Right hindlimb (tissue), 1 donor: ENCODE data around the gene EVPL.
A peak's percentile ranks its signal among the peaks of the same experiment; 100 is the strongest.

Experiments
- DNase-seq: peaks from one replicate; pipeline ENCODE4 v3.0.0-alpha.2; 2018

Gene EVPL

GRCh38 chr17:76017481-76018339 lies 9.4 kb downstream of the EVPL start:
- no peak for DNase-seq

DNA sequence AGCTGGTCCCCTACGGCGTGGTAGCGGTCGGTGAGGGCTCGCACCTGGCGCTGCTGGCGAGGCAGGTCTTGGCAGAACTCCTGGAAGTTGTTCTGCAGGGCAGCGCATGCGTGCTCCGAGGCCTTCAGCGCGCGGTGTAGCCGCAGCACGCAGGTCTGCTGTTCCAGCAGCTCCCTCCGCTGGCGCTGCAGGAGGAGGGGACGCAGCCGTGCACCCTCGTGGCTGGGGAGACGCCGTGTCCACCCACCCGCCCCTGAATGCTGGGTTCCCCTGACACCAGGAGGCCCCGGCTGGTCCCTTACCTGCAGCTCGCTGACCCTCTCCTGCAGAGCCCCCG lies 12.2 kb downstream of the EVPL start:
- DNase-seq: no peak

- DNase-seq: peak; percentile 75
Observed at GRCh38 chr17:76014100-76014924, 12.8 kb downstream of the EVPL start.

- DNase-seq: no peak
Observed at GRCh38 chr17:76013377-76013932, 13.7 kb downstream of the EVPL start.

DNA sequence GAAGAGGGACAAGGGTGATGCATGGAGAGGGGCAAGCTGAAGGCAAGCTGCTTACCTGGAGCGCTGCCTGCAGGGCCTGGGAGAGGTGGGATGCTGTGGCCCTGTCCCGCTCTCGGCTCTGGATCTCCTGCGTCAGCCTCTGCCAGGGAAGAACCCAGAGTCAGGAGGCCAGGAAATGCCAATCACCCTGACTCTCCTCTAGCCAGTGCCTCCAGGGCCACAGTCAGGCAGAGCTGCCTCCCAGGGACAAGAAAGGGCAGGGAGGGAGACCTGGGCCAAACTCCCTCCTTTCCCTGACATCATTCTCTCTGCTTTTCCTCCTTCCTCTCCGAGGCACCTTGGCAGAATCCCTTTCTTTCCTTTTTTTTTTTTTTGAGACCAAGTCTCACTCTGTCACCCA lies 15.2 kb downstream of the EVPL start:
- DNase-seq: no peak

DNA sequence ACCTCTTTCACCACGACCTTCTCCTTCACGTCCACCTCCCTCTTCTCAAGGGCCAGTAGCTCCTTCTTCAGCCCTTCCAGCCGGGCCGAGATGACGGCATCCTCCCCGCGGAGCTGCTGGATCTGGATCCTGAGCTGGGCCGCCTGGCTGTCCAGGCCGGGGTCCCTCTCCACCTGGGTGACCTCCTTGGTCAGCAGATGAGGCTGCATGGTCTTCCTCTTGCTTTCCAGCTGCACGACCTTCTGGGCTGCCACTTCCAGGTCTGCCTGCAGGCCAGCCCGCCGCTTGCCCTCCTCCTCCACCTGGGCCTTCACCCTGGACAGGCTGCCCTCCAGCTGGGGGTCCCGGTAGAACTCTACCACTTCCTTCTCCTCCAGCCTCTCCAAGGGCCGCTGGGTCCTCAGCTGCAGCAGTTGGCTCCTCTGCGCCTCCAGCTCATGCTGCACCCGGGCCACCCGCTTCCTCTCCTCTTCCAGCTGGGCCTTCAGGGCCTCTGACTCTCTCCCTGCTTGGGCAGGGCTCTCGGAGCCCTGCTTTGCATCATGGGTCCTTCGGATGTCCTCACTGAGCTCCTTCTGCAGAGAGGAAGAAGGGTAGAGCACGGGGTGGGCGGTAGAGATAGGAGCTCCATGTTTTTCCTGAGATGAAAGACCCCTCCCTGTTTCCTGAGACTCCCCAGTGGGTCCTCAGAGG lies 17.0 kb downstream of the EVPL start:
- no peak for DNase-seq

GRCh38 chr17:76009447-76009846 lies 17.7 kb downstream of the EVPL start:
- no peak for DNase-seq

GRCh38 chr17:76008630-76009425 lies 18.3 kb downstream of the EVPL start:
- DNase-seq: no peak

DNA sequence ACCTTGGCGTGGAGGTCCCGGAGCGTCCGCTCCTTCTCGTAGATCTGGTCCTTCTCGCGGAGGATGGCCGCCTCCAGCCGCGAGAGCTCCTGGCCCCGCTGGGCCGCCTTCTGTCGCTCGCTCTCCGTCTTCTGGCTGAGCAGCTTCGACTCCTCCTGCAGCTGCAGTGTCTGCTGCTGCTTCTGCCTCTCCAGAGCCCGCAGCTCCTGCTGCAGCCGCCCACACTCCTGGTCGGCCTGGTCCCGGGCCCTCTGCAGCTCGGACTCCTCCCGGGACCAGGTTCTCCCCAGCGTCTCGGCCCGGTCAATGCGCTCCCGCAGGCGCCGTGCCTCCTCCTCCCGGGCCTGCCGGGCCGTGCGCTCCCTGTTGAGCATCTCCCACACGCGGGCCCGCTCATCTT lies 18.9 kb downstream of the EVPL start:
- no peak for DNase-seq

DNA sequence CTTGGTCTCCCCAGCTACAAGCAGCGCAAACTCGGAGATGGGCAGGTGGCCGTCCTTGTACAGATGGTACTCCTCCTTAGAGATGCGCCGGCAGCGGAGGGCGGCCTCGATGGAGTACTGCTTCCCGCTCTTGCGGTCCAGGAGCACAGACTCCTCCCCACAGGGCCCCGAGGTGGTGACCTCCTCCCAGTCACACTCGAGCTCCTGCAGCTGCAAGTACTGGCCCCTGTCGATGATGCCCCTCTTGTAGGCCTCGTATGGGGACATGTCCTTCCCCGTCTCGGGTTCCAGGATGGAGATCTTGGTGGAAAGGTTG lies 19.3 kb downstream of the EVPL start:
- DNase-seq: no peak

- DNase-seq: no peak
Observed at GRCh38 chr17:76007131-76007849, 19.8 kb downstream of the EVPL start.

- peak; percentile 91 for DNase-seq
Observed at GRCh38 chr17:76005263-76006149, 21.6 kb downstream of the EVPL start.

- DNase-seq: no peak
Observed at GRCh38 chr17:76004750-76005262, 22.3 kb downstream of the EVPL start.

- DNase-seq: no peak
Observed at GRCh38 chr17:76003915-76004314, 23.2 kb downstream of the EVPL start.

DNA sequence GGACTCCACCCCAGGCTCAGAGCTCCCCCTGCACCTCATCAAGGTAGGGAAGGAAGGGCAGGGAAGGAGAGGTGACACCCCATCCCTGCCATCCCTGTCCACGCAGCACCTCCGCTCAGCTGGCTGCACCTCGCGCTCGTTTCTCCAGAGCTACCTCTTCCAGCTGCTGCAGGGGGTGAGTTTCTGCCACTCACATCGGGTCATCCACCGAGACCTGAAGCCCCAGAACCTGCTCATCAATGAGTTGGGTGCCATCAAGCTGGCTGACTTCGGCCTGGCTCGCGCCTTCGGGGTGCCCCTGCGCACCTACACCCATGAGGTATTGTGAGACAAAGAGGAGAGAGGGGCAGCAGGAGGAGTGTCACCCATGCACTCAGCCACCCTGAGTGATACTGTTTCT lies 25.0 kb downstream of the EVPL start:
- DNase-seq: no peak

GRCh38 chr17:76000755-76001521 lies 26.2 kb downstream of the EVPL start, which contains the start of gene CDK3:
Gene CDK3, plus strand, starts transcription at chr17:76000855. Its CDS starts 571 bp downstream, at chr17:76001426.
- DNase-seq: no peak

DNA sequence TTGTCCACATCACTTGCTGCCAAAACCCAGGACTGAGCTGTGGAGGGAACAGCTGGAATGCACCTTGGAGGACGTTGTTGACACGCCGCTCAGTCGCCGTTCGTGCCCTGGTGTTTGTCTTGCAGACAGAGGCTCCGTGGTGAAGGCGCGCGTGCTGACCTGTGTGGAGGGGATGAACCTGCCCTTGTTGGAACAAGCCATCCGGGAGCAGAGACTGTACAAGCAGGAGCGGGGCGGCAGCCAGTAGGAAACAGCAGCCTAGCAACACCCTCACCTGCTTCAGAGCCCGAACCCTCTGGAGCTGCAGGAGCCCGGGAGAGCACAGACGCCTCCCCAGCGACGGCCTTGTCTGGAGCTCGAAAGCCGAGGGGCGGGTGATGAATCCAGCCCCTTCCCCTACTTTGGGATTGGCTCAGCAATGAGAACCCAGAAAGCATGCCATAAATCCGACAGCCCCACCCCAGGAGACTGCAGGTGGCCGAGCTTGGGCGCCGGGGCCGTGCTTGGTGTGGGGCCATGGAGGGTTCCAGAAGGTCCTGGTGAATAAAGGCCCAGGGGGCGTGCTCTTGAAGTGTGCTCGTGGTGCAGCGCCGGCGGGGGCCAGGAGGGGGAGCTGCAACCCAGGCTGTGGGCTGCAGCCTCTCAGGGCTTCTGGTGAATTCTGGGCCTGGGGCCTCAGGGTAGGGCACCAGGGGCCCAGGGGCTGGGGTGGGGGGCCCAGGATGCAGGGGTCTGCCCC lies 26.9 kb downstream of the EVPL start:
- no peak for DNase-seq

GRCh38 chr17:75998327-75998795 lies 28.7 kb downstream of the EVPL start:
- no peak for DNase-seq
